HG02623 (cell line): ENCODE results near the gene FAM227A.
"Not testable (repeated sequence)": the region's sequence is repeated elsewhere in the genome, so short reads cannot be mapped to it uniquely, and the experiment has no call there.

Experiments
- ATAC-seq: cut with Tn5 transposase; IDR thresholded peaks from one replicate; pipeline ENCODE4 v1.9.1; 2021; ENCODE audit warnings: moderate library complexity; ENCODE audit not compliant: unreplicated experiment

FAM227A gene

DNA sequence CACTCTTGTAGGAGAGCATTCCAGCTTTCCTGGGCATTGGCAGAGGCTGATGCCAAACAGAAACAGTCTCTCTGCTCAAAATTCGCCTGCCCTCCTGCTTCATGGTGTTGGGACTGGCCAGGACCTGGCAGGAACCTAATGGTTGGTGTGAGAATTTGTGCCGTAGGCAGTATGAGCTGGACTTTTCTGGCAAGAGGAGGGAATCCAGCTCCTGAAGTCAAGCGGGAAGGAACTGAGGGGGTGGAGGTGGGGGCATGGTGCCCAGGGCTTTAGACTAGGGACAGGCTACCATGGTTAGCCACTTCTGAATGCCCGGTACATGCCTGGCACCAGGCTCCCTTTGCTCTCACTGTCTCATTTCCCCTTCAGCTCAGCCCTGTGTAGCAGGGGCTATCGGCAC, 18.7 kb upstream of the FAM227A start:
- no peak for ATAC-seq

- ATAC-seq, result no peak
These were observed 1.1 kb upstream of the FAM227A start for GRCh38 chr22:38657045-38657909.

DNA sequence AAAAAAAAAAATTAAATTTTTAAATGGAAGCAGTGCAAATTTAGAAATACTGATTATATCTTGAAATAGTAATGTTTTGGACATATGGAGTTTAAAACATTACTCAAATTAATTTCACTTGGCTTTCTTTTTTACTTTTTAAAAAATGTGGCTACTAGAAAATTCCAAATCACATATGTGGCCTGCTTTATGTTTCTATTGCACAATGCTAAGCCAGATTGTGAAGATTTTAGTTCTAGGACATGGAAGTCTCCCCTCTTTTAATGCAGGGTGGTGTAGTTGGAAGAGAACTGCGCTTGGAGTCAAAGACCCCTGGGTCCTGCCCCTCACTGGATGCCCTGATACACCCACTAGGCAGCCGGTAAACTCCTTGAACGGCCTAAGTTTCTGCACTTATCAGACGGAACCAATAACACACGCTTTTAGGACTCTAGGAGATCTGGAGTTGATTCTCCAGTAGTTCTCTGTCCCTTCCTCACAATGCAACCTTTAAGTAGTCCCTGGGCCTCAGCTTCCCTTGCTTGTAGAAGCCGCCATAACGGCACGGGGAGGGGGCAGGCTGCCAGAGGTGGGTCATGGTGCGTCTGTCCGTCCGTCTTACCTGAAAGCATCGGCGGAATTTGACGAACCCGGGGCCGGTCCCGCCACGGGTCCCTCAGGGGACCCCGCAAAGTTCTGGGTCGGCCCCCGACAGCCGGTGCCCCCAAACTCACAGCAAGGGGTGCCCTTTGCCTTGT, 505 bp downstream of the FAM227A start:
- no peak for ATAC-seq

GRCh38 chr22:38653741-38654140, 2.5 kb downstream of the FAM227A start:
- ATAC-seq, result no peak

GRCh38 chr22:38652859-38653258, 3.3 kb downstream of the FAM227A start:
- no peak for ATAC-seq

GRCh38 chr22:38649841-38650522, 6.2 kb downstream of the FAM227A start:
- no peak for ATAC-seq

DNA sequence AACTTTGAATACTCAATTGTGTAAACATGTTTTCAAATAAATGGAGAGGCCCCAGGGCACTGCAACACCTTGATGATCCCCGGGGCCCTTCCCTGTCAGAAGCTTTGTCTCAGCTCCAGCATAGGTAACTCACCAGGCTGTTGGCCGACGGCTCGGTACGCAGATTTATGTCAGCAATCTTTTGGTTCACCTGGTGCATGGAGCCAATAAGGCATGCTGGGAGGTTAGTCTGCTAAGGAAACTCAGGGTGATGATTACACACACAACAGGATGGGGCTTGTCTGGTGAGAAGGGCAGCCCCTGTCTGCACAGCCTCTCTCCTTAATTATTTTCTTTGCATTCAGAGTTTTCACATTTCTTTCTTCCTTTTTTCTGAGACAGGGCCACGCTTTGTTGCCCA, 10.8 kb downstream of the FAM227A start:
- no peak for ATAC-seq

GRCh38 chr22:38644245-38644644, 11.9 kb downstream of the FAM227A start:
- not testable (repeated sequence) for ATAC-seq

DNA sequence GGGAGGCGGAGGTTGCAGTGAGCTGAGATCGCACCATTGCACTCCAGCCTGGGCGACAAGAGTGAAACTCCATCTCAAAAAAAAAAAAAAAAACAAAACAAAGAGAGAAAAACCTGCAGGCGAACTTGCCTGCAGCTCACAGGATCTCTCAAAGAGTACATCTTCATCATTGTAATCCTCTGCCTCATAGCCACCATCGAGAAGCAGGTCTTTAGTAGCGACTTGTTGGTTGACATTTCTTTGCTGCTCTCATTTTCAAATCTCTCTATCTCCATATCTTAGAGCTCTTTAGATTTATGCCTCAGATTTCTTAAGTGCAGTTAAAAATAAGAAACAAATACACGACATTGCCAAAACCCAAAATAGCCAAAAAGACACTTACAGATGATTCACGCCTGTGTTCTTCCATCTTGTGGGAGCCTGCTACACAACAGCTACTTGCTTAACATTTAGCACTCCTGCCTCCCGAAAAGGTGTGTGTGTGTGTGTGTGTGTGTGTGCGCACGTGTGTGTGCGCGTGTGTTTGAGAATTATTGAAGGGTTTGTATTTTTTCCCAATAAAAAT, 14.6 kb downstream of the FAM227A start:
- no peak for ATAC-seq

GRCh38 chr22:38638728-38639127, 17.5 kb downstream of the FAM227A start:
- no peak for ATAC-seq

DNA sequence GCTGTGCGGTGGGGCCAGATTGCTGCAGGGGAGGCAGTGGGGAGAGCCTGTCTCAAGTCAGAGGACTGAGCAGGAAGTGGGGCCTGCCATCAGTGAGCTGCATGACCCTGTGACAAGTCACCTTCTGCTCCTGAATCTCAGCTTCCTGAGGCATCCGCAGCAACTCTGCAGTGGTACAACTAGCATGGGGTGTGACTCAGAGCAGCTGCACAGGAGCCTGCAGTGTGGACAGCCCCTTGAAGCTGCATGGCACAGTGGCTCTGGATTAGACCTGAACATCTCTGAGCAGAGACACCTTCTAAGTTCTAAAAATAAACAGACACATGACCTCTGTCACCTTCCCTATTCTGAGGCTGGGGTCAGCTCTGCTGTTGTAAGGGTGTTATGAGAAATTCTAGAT, 18.0 kb downstream of the FAM227A start:
- ATAC-seq, result no peak

DNA sequence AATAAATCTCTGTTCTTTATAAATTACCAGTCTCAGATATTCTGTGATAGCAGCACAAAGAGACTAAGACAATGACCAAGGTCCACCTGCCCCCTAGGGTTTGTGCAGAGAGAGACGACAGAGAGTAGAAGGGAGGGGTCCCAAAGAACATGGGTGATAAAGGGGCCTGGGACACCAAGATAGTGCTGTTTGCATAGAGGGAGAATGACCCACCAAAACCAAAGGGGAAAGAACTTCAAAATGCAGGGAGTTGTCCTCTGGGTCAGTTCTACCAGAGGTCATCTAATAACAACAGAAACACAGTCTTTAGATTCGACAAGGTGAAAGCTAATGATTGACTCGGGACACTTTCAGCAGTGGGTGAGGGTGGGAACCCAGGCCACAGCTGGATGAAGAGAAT, 23.7 kb downstream of the FAM227A start:
- no peak for ATAC-seq

- ATAC-seq, result no peak
These were observed 24.5 kb downstream of the FAM227A start for GRCh38 chr22:38631724-38632123.

- no peak for ATAC-seq
These were observed 27.1 kb downstream of the FAM227A start for GRCh38 chr22:38629108-38629507.

DNA sequence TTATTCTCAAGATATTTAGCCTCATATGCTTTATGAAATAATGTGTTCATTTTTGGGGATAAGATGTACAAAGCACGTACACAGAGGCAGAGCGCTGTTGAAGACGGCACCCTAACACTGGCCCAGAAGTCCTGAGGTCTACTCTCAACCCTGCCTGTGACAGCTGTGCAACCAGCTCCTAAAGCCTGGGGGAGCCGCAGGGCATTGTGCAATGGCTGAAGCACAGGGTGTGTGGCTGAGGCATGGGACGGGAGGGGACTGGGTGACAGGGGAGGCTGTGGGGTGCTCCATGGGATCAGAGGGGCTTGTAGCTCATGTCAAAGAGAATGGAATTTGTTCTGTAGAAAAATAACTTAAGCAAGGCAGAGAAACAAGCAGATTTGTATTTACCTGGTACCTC, 27.7 kb downstream of the FAM227A start:
- ATAC-seq, result no peak

DNA sequence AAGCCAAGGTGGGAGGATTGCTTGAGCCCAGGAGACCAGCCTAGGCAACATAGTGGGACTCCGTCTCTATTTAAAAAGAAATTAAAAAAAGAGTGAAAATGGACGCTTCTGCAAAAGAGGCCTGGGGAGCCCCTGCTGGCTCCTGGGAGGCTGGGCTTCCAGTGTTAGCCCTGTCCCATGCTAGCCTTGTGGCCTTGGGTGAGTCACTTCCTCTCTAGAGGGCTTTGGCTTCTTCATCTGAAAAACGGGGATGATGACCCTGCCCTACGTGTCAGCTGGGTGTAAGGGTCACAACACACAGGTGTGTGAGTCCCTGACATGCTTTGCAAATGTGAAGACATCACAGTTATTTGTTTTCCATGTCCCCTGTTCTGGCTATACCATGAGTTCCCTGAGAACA, 32.8 kb downstream of the FAM227A start:
- ATAC-seq, result no peak

DNA sequence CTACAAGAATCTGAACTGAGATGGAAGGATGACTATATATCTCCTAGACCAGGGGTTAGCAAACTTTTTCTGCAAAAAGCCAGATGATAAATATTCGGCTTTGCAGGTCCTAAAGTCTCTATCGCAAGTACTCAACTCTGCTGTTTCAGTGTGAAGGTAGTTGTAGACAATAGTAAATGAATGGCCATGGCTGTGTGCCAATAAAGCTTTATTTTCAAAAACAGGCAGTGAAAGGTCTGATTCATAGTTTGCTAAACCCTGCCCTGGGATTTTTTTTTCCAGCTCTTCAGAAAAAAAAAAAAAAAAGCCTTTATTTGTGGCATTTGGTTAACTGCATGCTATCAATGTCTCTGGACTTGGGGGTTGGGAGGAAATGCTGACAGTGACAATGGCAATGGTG, 37.5 kb downstream of the FAM227A start:
- no peak for ATAC-seq

- ATAC-seq, result no peak
These were observed 37.9 kb downstream of the FAM227A start for GRCh38 chr22:38618258-38618657.

- not testable (repeated sequence) for ATAC-seq
These were observed 41.2 kb downstream of the FAM227A start for GRCh38 chr22:38615064-38615405.

- no peak for ATAC-seq
These were observed 41.7 kb downstream of the FAM227A start for GRCh38 chr22:38614332-38615063.

DNA sequence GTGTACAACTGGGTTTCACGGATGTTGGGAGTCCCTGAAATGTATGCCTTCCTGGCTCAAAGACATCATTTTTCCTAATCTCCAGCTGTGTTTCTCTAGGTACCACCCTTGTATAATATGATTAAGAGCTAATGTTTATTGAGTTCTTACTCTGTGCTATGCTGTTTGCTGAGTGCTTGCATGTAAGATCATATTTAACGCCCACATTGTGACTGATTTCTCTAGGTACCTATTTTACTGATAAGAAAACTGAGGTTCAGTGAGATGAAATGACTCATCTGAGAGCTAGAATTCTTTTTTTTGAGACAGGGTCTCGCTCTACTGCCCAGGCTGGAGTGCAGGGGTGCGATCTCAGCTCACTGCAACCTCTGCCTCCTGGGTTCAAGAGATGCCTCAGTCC, 42.6 kb downstream of the FAM227A start:
- no peak for ATAC-seq
